K562 (cell line): ENCODE measurements around the gene GP1BB. TPM values are rescaled to one million over a fixed set of nuclear protein-coding genes. Genes with fewer than 3 reads are reported as not detected.

Experiments used
- CXXC5 ChIP-seq: fragments of 250-450 bp; sonication (Bioruptor Pico); IDR thresholded peaks from 2 replicates; pipeline ENCODE4 v1.8.0; 2022; ENCODE audit warnings: inconsistent platforms, mild to moderate bottlenecking, moderate library complexity
- EGR1 ChIP-seq: fragments of 450-650 bp; conservative IDR thresholded peaks from 2 replicates; pipeline ENCODE4 v1.6.1; 2017; ENCODE audit warnings: mild to moderate bottlenecking
- ETS2 ChIP-seq: IDR thresholded peaks from 2 replicates; pipeline ENCODE4 v1.6.1; 2016; ENCODE audit warnings: borderline replicate concordance, missing genetic modification characterization, mild to moderate bottlenecking, moderate library complexity, missing compliant biosample characterization; ENCODE audit not compliant: poor library complexity, severe bottlenecking
- GMEB1 ChIP-seq: fragments of 250-450 bp; sonication (Bioruptor Pico); IDR thresholded peaks from 2 replicates; pipeline ENCODE4 v1.4.0; 2020; ENCODE audit warnings: mild to moderate bottlenecking
- HMG20B ChIP-seq: fragments of 250-450 bp; sonication (Bioruptor Pico); IDR thresholded peaks from 2 replicates; pipeline ENCODE4 v1.5.0; 2021; ENCODE audit warnings: mild to moderate bottlenecking
- IFI16 ChIP-seq: fragments of 250-450 bp; sonication (Bioruptor Pico); IDR thresholded peaks from 2 replicates; pipeline ENCODE4 v2.1.2; 2022; ENCODE audit warnings: mild to moderate bottlenecking, inconsistent platforms
- KDM2B ChIP-seq: fragments of 250-450 bp; sonication (Bioruptor Pico); IDR thresholded peaks from 2 replicates; pipeline ENCODE4 v1.8.0; 2021; ENCODE audit warnings: mild to moderate bottlenecking, moderate library complexity
- SMAD4 ChIP-seq: fragments of 250-450 bp; sonication (Bioruptor Pico); conservative IDR thresholded peaks from 2 replicates; pipeline ENCODE4 v1.8.0; 2021; ENCODE audit warnings: inconsistent platforms, mild to moderate bottlenecking, moderate library complexity
- SNAPC5 ChIP-seq: fragments of 250-450 bp; sonication (Bioruptor Pico); IDR thresholded peaks from 2 replicates; pipeline ENCODE4 v1.8.0; 2021; ENCODE audit warnings: moderate library complexity, mild to moderate bottlenecking, inconsistent platforms
- STAT5B ChIP-seq: fragments of 250-450 bp; sonication (Bioruptor Pico); IDR thresholded peaks from 2 replicates; pipeline ENCODE4 v1.8.0; 2021; ENCODE audit warnings: mild to moderate bottlenecking, inconsistent platforms
- XRCC5 ChIP-seq: fragments of 200-400 bp; formaldehyde crosslinking; IDR thresholded peaks from 2 replicates; pipeline ENCODE4 v1.6.1; 2017; ENCODE audit warnings: low read depth, mild to moderate bottlenecking, low read length
- ZFP91 ChIP-seq: sonication (generic); formaldehyde crosslinking; IDR thresholded peaks from 2 replicates; pipeline ENCODE4 v1.8.0; 2022; ENCODE audit warnings: mild to moderate bottlenecking, missing genetic modification reagents
- ZNF121 ChIP-seq: sonication (generic); formaldehyde crosslinking; conservative IDR thresholded peaks from 2 replicates; pipeline ENCODE4 v1.8.0; 2022; ENCODE audit warnings: missing genetic modification reagents
- ZNF143 ChIP-seq: sonication (generic); formaldehyde crosslinking; IDR thresholded peaks from 2 replicates; pipeline ENCODE4 v1.9.0; 2022; ENCODE audit warnings: mild to moderate bottlenecking, missing genetic modification reagents
- ZNF395 ChIP-seq: fragments of 200-800 bp; sonication (Bioruptor generic); IDR thresholded peaks from 2 replicates; pipeline ENCODE4 v1.6.1; 2017; ENCODE audit warnings: missing genetic modification characterization, missing compliant biosample characterization
- ZNF511 ChIP-seq: sonication (generic); formaldehyde crosslinking; IDR thresholded peaks from 2 replicates; pipeline ENCODE4 v1.8.0; 2022; ENCODE audit warnings: mild to moderate bottlenecking, missing genetic modification reagents
- ZNF75A ChIP-seq: fragments of 450-650 bp; formaldehyde crosslinking; IDR thresholded peaks from 2 replicates; pipeline ENCODE4 v1.4.0; 2020; ENCODE audit warnings: mild to moderate bottlenecking
- polyA plus RNA-seq, 8 experiments: library from polyadenylated mRNA; depleted of rRNA in 4 of 8; stranded (reverse) in 5 of 8; unstranded in 3 of 8; fragments of >200 nt; fragmentation: Nextera tagmentation in 2 of 8; fragmentation: Illumina TruSeq in 1 of 8; extraction: Ambion mirVana in 2 of 8; extraction: Trizol in 1 of 8; gene quantifications; 2 replicates each; pipeline versions ENCODE4 v1.2.1 to v1.2.3, GENCODE V29; 2011 to 2014; ENCODE audit warnings: inconsistent platforms in 1 of 8, missing spikeins in 1 of 8
- total RNA-seq, 7 experiments: library from RNA; depleted of rRNA in 6 of 7; stranded (reverse); fragments of >200 nt in 6 of 7; fragmentation: Illumina TruSeq in 2 of 7; extraction: Trizol in 2 of 7; gene quantifications; 2 replicates each; pipeline versions ENCODE4 v1.2.1 to v1.2.3, GENCODE V29; 2011 to 2021; ENCODE audit warnings: low replicate concordance in 1 of 7
- TF ChIP-seq, protein P1 (sequence below): fragments of 250-450 bp; sonication (Bioruptor Pico); IDR thresholded peaks from 2 replicates; pipeline ENCODE4 v1.4.0; 2020; ENCODE audit warnings: borderline replicate concordance
- TF ChIP-seq, protein P2 (sequence below): fragments of 450-650 bp; IDR thresholded peaks from 2 replicates; pipeline ENCODE4 v1.7.0; 2016; ENCODE audit warnings: borderline replicate concordance

The GP1BB gene
- total and polyA plus RNA-seq, 9 of the 15 experiments (the other 6 are each of a cell fraction or from before 2014, with no cell fraction given): 0.69 to 162 (median 2.8) TPM

DNA sequence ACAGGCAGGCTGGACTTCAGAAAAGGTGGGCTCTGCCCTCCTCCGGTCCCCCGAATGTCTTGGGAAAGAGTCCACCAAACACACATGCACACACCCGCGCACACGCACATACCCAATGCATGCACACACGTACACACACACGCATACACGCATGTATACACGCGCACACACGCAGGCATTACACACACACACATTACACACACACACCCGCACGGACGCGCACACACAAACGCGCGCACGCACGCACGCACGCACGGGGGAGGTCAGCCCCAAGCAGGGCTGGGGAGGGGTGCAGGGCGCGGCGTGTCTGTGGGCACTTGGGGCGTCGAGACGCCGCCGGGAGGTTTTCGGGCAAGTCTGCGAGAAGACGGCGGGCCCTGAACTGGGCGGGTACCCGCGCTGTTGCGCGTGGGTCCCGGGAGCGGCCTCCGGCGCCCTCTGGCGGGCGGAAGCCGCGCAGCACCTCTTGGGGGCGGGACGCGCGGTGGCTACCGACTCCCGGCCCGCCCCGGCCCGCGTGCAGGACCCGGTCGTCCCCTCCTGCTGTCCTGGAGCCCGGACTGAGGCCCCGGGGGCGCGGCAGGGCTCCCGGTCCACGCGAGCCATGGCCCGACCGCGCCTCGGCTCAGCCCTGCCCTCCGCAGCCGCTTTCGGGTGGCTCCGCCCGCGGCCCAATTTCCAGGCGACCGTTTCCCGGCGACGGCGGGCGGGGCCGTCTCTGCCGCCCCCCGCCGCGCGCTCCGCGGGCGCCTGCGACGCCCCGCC, 5.5 kb upstream of the GP1BB start (continued):
- TF ChIP-seq ZNF395: no peak
- no peak for TF ChIP-seq ETS2 (tag)
- no peak for TF ChIP-seq ZFP91 (CRISPR knock-in tag)
- no peak for TF ChIP-seq ZNF511
- TF ChIP-seq SNAPC5: no peak
- no peak for TF ChIP-seq ZNF143 (CRISPR knock-in tag)
- no peak for TF ChIP-seq ZNF75A
- TF ChIP-seq, protein P1, sequence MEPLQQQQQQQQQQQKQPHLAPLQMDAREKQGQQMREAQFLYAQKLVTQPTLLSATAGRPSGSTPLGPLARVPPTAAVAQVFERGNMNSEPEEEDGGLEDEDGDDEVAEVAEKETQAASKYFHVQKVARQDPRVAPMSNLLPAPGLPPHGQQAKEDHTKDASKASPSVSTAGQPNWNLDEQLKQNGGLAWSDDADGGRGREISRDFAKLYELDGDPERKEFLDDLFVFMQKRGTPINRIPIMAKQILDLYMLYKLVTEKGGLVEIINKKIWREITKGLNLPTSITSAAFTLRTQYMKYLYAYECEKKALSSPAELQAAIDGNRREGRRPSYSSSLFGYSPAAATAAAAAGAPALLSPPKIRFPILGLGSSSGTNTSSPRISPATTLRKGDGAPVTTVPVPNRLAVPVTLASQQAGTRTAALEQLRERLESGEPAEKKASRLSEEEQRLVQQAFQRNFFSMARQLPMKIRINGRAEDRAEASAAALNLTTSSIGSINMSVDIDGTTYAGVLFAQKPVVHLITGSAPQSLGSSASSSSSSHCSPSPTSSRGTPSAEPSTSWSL (CRISPR knock-in tag): no peak
- no peak for TF ChIP-seq HMG20B (CRISPR knock-in tag)
- peak; percentile 67 for TF ChIP-seq EGR1
- no peak for TF ChIP-seq SMAD4
- no peak for TF ChIP-seq GMEB1 (CRISPR knock-in tag)
- TF ChIP-seq XRCC5: no peak
- no peak for TF ChIP-seq STAT5B (CRISPR knock-in tag)
- no peak for TF ChIP-seq IFI16
- no peak for TF ChIP-seq CXXC5 (CRISPR knock-in tag)
- peak; percentile 100 for TF ChIP-seq KDM2B (CRISPR knock-in tag)
- no peak for TF ChIP-seq ZNF121
- TF ChIP-seq, protein P2, sequence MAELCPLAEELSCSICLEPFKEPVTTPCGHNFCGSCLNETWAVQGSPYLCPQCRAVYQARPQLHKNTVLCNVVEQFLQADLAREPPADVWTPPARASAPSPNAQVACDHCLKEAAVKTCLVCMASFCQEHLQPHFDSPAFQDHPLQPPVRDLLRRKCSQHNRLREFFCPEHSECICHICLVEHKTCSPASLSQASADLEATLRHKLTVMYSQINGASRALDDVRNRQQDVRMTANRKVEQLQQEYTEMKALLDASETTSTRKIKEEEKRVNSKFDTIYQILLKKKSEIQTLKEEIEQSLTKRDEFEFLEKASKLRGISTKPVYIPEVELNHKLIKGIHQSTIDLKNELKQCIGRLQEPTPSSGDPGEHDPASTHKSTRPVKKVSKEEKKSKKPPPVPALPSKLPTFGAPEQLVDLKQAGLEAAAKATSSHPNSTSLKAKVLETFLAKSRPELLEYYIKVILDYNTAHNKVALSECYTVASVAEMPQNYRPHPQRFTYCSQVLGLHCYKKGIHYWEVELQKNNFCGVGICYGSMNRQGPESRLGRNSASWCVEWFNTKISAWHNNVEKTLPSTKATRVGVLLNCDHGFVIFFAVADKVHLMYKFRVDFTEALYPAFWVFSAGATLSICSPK: 0 out of 2 replicates have a peak, but pooled peaks have one; percentile 79
